GM12892 (cell line): ENCODE measurements around the gene TLCD5.

Source experiments
- POLR2A ChIP-seq: IDR thresholded peaks from 2 replicates; pipeline ENCODE4 v1.6.1; 2011; ENCODE audit warnings: low read depth, low read length, control low read depth
- POLR2AphosphoS5 ChIP-seq: IDR thresholded peaks from 2 replicates; pipeline ENCODE4 v1.6.1; 2011; ENCODE audit warnings: low read depth, low read length, control low read depth

- TF ChIP-seq POLR2AphosphoS5 (no peak), POLR2A (peak; percentile 66; the same call in 1 of the 2 replicates)
These were observed 11.0 kb downstream of the TLCD5 start, which contains the start of gene ARHGEF12 for GRCh38 chr11:120335908-120336640.
